GM19395 (cell line): ENCODE data around the gene PITPNB.

Source experiments
- ATAC-seq: cut with Tn5 transposase; IDR thresholded peaks from one replicate; pipeline ENCODE4 v1.9.1; 2021; ENCODE audit warnings: mild to moderate bottlenecking, moderate library complexity; ENCODE audit not compliant: unreplicated experiment

PITPNB gene

GRCh38 chr22:27881421-27881820 is 37.6 kb downstream of the PITPNB start:
- ATAC-seq = no peak

DNA sequence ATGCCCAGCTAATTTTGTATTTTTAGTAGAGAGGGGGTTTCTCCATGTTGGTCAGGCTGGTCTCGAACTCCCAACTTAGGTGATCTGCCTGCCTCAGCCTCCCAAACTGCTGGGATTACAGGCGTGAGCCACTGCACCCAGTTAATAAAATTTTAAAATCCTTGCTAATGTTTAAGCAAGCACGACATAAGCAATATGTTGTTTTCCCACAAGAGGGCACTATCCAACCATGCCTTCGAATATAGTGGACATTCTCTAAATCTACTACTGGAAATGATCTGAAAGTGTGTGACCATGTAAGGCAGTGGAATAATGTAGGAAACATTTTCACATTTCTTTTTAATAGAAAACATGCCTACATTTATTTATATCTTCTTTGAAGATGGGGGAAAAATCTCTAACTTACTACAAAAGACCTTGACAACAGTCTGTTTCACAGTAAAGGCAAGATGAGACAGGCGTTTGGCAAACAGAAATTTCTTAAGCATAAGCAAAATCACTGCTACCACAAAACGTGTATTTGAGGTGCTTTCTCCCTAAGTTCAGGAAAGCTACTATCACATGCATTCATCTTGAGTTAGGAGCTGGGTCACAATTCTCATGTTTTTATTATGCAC is 38.2 kb downstream of the PITPNB start:
- ATAC-seq = no peak

GRCh38 chr22:27879923-27880322 is 39.1 kb downstream of the PITPNB start:
- ATAC-seq = no peak

DNA sequence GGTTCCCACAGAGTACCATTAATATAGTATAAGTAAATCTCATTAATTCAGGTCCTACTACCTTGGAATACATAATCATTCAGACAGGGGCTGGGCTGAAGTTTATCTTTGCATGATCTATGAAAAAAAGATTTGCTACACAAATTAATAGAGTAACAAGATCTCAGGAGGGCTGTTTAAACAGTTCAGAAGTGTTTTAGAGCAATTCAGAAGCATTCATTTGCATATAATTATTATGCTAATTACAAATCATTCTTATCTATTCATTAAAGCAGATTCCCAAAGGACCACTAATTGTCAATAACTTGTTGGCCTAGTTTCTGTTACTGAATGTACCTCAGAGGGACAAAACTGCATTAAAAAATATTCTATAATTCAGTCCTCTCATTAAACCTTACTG is 40.5 kb downstream of the PITPNB start:
- no peak for ATAC-seq

DNA sequence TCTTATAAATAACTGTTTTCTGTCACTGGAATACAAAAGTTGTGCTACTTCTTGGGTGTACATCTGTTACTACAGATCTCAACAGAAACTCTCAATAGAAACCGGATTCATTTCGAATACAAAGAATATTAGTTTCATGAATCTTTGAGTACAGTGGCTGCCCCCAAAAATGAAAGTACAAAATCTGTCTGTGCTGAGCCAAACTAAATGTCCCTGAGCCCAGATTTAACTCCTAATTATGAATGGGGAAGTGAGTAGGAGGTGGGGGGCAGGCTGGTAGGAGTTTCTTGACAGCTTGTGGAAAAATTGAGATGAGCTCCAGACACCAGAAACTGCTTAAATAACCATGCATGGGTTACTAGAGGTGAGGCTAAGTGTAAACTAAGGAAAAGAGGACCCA is 41.6 kb downstream of the PITPNB start:
- ATAC-seq = peak; percentile 75

DNA sequence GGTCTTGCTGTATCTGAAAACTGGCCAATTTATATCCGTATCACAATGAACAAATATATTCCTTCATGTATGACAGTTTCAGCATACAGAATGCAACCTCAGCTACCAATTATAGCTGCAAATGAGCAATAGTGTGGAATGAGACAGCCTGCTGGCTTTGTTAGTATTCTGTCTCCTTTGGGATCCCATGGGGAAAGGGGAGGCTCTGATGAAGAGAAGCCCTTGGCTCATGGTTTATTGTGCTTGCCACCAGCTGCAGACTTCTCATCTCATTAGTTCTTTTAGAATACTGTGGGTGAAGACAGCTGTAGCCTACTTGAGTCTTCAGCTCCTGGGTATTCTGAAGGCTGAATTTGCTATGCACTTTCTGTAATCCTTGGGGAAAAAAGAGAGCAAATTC is 42.4 kb downstream of the PITPNB start:
- no peak for ATAC-seq

- ATAC-seq = no peak
These were observed 43.1 kb downstream of the PITPNB start for GRCh38 chr22:27875951-27876350.

DNA sequence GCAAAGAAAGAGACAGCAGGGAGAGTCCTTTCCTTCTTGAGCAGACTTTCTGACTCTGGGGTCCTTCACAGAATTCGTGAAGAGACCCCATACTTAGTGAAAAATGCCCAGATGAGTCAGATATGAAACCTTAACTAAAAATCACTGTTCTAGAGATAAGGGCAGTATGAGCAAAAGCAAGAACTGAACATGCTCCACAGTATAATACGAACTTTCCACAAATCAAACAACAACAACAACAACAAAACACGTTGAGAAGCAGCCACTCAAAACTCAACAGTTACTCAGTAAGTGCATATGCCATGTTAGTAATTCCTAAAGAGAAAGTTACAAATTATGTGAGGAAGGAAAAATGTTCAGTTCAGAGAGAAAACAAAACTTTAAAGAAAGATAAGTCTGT is 44.3 kb downstream of the PITPNB start:
- no peak for ATAC-seq

DNA sequence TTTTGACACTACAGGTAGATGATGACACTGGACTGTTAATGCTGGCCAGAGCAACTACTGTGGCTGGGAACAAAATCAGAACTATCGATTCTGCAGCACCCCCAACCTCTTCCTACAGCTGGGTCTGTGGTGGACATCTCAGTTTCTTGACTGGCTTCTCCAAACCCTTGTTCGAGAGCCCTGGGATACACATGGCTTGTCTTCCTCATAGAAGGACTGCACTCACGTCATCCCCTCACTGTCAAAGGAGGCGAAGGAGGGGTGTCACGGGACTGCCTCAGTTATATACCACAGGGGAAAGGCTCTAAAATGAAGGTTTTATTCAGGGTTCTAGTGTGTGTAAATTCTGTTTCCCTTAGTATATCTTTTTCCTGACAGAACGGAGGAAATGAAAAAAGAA is 44.9 kb downstream of the PITPNB start:
- ATAC-seq = no peak

GRCh38 chr22:27873472-27873871 is 45.6 kb downstream of the PITPNB start:
- ATAC-seq = no peak

- ATAC-seq = no peak
These were observed 46.6 kb downstream of the PITPNB start for GRCh38 chr22:27872488-27872887.

- ATAC-seq = no peak
These were observed 47.6 kb downstream of the PITPNB start for GRCh38 chr22:27871306-27872014.

DNA sequence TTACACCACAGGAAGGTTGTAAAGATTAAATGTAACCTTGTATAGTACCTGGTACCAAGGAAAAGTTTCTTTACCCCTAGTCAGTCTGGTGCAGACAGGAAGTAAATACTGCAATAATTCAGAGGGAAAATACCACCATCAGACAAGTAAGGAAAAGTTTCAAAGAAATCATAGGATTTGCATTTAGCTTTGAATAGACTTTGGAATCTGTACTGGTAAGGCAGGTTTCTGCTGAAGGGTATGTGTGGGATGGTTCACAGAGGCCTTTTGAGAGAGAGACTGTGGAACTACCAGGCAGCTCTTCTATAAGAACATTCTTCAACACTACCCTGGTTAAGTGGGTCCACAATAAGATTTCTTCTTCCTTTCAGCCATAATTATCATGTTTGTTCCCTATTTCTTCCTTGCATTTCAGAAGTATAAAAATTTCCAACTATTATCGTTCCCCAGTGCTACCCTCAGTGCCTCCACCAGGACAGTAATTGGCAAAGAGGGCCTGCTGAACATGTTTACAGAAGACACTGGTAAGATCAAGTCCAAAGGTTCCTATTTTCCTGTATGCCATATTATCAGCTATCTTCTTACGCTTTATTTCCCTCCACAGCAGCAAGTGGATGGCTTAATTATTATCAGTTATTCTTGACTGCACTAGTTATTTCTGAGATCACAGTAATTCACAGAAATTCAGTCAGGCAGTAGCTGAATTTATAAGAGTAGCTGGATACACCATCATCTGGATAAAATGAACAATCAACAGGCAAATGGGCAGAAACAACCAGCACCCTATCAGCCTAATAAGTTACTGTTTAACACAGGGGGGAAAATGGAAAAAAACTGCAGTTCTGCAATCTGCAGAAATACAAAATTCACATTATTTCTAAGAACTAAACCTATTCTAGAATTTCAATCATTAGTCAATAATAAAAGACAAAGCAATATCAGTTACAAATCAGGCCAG is 48.5 kb downstream of the PITPNB start:
- ATAC-seq = no peak

- ATAC-seq = no peak
These were observed 50.2 kb downstream of the PITPNB start for GRCh38 chr22:27868732-27869282.

GRCh38 chr22:27867953-27868731 is 50.9 kb downstream of the PITPNB start:
- ATAC-seq = no peak

DNA sequence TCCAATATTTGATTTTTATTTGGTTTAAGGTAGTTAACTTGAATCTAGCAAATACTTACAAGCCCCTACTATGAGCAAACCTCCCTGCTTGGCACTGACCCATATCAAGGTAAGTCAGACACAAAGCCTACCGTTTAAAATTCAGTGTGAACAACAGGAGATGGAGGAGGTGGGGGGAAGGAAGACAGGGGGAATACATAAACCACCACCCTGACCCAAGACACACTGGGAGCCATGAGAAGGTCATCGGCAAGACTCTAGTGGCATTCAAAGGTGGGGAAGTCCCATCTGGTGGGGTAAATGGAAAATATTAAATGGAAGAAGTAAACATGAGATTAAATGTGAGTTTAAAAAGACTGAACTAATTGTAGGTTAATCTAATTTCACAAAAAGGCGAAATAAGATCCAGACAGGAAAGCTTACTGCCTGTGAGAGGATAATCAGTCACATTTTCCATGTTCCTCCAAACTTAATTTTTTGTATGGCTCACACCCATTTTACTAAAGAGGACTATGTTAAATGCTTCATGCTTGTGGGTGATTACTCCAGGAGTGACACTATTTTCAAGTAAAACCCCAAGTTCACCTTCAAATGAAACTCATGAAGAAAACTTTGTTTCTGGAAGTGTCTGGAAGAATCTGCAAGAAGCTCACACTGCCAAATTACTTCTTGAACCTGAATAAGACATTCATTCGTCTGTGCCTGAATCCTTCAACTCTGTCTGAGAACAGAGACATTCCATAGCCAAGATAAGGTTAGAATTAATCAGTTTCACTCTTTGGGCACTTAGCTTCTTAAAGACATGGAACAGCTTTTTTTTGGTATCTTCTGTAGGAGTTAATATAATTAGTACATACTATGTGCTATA is 51.7 kb downstream of the PITPNB start:
- no peak for ATAC-seq

DNA sequence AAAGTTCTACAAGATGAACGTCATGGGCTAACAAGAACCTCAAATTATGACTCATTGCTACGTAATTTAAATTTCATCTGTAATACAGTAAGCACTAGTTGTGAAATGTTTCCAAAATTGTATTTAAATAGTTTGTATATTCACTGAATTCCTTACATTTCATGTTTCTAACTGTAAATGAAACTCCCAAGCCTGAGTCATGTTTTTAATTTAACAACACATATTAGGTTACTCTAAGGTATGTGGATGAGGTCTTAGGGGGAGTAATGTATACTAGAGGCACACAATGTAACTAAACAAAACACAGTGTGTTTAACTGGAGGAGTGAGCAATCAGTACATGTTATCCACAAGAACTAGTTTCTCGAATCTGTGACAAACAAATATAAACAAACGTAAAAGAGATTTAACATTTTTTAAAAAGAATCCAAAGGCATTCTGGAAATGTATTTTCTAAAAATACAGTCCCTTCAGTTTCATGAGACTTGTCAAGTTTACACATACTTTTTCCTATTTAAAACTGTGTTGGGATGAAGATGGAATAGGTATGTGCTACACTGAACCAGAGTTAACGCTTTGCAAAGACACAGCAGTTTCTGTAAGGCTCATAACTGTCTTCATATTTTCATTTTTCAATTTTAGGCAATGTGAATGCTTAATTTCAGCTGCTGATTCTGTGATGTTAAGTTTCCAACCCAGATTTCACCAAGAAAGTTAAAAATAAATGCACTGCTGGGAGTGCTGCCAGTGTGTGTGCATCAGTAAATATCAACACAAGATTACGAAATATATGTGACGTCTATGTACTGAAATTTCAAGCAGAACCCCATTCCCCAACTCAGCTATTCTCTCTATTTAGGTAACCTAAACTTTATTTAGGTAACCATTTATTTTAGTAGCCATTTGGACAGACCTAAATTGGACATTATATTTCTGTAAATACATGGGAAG is 52.6 kb downstream of the PITPNB start:
- ATAC-seq = no peak

GRCh38 chr22:27865496-27865895 is 53.6 kb downstream of the PITPNB start:
- ATAC-seq = no peak

DNA sequence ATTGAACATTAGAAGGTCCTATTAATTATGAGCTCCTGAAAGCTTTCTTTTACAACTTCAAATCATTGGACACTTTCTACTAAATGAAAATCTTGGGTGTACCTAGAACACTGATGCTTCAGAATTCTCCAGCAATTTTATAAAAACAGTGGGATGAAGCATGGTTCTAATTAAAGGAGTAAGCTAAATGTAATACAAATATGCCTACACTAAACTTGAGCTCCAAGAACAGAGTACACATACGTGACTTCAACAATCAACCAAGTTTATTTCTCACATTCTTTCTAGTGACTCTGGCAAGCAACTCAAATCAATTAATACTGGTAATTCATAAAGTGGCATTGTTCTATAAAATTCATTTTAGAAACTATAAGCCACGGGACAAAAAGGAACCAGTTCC is 55.5 kb downstream of the PITPNB start:
- ATAC-seq = no peak
